Gastroesophageal sphincter (tissue), 3 donors: ENCODE results near the gene KRTAP19-1.

ENCODE experiments used
- CTCF ChIP-seq, 4 experiments: fragments of 200-600 bp in 2 of 4; fragments of 450-650 bp in 2 of 4; sonication (generic) in 1 of 4; IDR thresholded peaks; one replicate each; pipeline ENCODE4 v1.5.1; 2017 to 2019; ENCODE audit warnings: antibody characterized with exemption in 4 of 4, mild to moderate bottlenecking in 2 of 4, moderate library complexity in 2 of 4
- EP300 ChIP-seq: sonication (generic); formaldehyde crosslinking; IDR thresholded peaks from one replicate; pipeline ENCODE4 v1.6.1; 2017; ENCODE audit warnings: antibody characterized with exemption, mild to moderate bottlenecking
- POLR2A ChIP-seq, 2 donors: fragments of 450-650 bp; IDR thresholded peaks; one replicate each; pipeline ENCODE4 v1.6.1; 2017; ENCODE audit warnings: antibody characterized with exemption in 2 of 2, mild to moderate bottlenecking in 2 of 2, moderate library complexity in 1 of 2
- POLR2AphosphoS5 ChIP-seq: sonication (generic); formaldehyde crosslinking; IDR thresholded peaks from one replicate; pipeline ENCODE4 v1.6.1; 2017; ENCODE audit warnings: antibody characterized with exemption

- TF ChIP-seq POLR2A (IDR thresholded peaks at IDR 0.05): no peak
- no peak for TF ChIP-seq CTCF (IDR thresholded peaks at IDR 0.05)
- no peak for TF ChIP-seq EP300
- no peak for TF ChIP-seq POLR2AphosphoS5
Observed at GRCh38 chr21:30444204-30444603, 36.0 kb downstream of the KRTAP19-1 start.
